Mucosa of descending colon (tissue), 3 donors: ENCODE measurements around the gene LILRB1. TPM values are rescaled to one million over a fixed set of nuclear protein-coding genes. Genes with fewer than 3 reads are reported as not detected.

Source experiments
- ATAC-seq: fragments of 200-7000 bp; cut with Tn5 transposase; one replicate; pipeline ENCODE4 v1.9.1; 2020; ENCODE audit warnings: mild to moderate bottlenecking, moderate library complexity
- DNase-seq, 3 donors: peaks; one replicate each; pipeline ENCODE4 v3.0.0-alpha.2; 2020
- H3K36me3 ChIP-seq: fragments of 200-600 bp; one replicate; pipeline ENCODE4 v1.8.0; 2021; ENCODE audit warnings: low read depth, mild to moderate bottlenecking
- H3K4me1 ChIP-seq: fragments of 200-600 bp; one replicate; pipeline ENCODE4 v1.8.0; 2021; ENCODE audit warnings: low read depth, mild to moderate bottlenecking
- H3K4me3 ChIP-seq: fragments of 200-600 bp; one replicate; pipeline ENCODE4 v1.8.0; 2021; ENCODE audit warnings: mild to moderate bottlenecking
- H3K9me3 ChIP-seq: fragments of 200-600 bp; one replicate; pipeline ENCODE4 v1.8.0; 2021; ENCODE audit warnings: mild to moderate bottlenecking
- CTCF ChIP-seq: fragments of 200-600 bp; IDR thresholded peaks from one replicate; pipeline ENCODE4 v1.8.0; 2022; ENCODE audit warnings: antibody characterized with exemption, mild to moderate bottlenecking
- intact Hi-C, 2 donors: fragments of 100-400 bp; cut with DNase I in 1 of 2; cut with micrococcal nuclease in 1 of 2; formaldehyde crosslinking; loops; one replicate each; pipeline versions ENCODE4 v1.11.0 to v1.11.1; 2022; cut with DNase I, micrococcal nuclease
- total RNA-seq, 3 donors: library from RNA; stranded (reverse); fragmentation: NEBNext Ultra II Directional in 2 of 3; extraction: Animal tissue kit (Norgen Biotek cat#: 25700) in 2 of 3; gene quantifications; one replicate each; pipeline versions ENCODE4 v1.2.1 to v1.2.4, GENCODE V29; 2021 to 2023
- donor health status: DM: no; HTN: no; CAD: no; lungs with moderate emphysema.
- donor health status: DM: no; HTN: no; CAD: no.
- donor health status: DM: no; HTN: yes; CAD: no.

Gene LILRB1
- total RNA-seq, 3 donors from 2014 or later: 2.6 to 10.7 (median 4.9) TPM

DNA sequence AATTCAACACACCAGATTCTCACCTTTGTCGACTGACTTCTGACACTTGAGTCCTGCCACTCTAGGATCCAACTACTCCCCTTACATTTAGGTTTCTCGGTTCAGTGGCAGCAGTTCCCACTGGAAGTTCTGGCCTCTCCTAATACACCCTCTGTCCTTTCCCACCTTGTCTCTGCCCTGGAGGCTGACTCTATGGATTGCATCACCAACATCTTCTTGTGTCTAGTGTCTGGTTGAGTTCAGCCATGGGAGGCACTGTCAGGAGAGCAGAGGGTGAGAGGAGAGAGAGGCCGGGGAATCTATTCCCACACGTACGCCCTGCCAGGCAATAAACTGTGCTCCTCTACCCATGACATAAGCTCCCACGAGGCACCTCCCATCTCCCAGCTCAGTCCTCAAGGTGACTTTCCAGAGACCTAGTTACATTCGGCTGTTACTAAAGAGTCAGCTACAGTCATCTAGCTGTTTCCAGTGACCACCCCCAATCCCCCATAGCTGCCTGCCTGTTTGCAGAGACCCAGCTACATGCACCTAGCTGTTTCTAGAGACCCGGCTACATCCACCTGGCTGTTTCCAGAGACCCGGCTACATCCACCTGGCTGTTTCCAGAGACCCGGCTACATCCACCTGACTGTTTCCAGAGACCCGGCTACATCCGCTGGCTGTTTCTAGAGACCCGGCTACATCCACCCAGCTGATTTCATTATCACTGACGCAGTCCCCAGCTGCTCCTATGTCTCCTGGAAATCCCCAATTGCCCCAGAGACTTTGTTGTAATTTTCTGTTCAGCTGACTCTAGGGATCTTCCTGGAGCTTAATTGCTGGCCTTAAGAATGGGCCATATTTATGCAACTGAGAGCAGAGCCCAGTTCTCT, 24.4 kb downstream of the LILRB1 start:
- H3K4me1 ChIP-seq: no peaks in the 10 kb centered on the region
- ATAC-seq (peak; percentile 24), DNase-seq (no peak)
- no peak for TF ChIP-seq CTCF
- intact Hi-C loops: no loop called here
- H3K36me3 ChIP-seq: no peaks in the 10 kb centered on the region
- H3K9me3 ChIP-seq: no peaks in the 10 kb centered on the region
- H3K4me3 ChIP-seq: no peak overlapping the region

- ATAC-seq: no peak
- no peaks in the 10 kb centered on the region for H3K9me3 ChIP-seq
- no peaks in the 10 kb centered on the region for H3K4me1 ChIP-seq
- no peaks in the 10 kb centered on the region for H3K36me3 ChIP-seq
- intact Hi-C loops: no loop called here
- TF ChIP-seq CTCF: no peak
- DNase-seq: no peak
- no peak overlapping the region for H3K4me3 ChIP-seq
Observed at GRCh38 chr19:54659300-54659699, 29.0 kb downstream of the LILRB1 start.

DNA sequence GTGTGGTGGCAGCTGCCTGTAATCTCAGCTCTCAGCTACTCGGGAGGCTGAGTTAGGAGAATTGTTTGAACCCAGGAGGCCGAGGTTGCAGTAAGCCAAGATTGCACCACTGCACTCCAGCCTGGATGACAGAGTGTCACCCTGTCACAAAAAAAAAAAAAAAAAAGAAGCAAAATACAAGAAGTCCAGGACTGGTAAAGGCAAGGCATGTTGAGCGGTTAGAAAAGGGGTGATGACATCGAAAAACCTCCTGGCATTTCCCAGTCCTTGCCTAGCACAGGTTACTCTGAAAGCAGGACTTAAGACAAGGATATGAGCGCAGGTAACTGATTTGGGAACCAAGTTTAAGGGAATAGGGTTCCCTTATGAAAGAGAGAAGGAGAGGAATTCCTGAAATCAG, 30.0 kb downstream of the LILRB1 start:
- ATAC-seq (no peak), DNase-seq (no peak)
- TF ChIP-seq CTCF: no peak
- Histone ChIP-seq H3K9me3 (no peaks in the 10 kb centered on the region), H3K36me3 (no peaks in the 10 kb centered on the region), H3K4me1 (no peaks in the 10 kb centered on the region), H3K4me3 (no peak overlapping the region)
- intact Hi-C loops: no loop called here

DNA sequence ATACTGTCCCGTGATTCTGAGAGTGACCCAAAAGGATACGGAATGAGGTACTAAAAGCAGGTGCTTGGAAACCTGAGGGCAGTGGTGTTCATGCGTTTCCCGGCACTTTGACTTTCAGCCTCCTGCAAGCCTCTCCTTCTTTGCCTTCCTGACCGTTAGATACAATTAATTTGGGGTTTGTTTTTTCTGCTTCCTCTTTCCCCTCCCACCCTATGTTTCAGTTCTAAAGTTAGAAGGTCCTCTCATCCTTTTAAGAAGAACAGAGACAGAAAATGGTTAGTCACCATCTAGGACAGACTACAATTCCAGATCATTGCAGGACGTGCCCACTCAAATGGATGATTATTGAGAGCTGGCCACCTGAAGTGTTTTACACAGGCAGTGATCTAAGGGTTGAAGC, 30.7 kb downstream of the LILRB1 start:
- intact Hi-C loops: no loop called here

GRCh38 chr19:54661846-54662481, 31.7 kb downstream of the LILRB1 start:
- no peak for ATAC-seq

More for the DNA sequence above, 30.7 kb downstream of the LILRB1 start:
- DNase-seq (no peak), ATAC-seq (no peak)
- Histone ChIP-seq H3K4me3 (no peak overlapping the region), H3K36me3 (no peaks in the 10 kb centered on the region), H3K4me1 (no peaks in the 10 kb centered on the region), H3K9me3 (no peaks in the 10 kb centered on the region)
- no peak for TF ChIP-seq CTCF

More at GRCh38 chr19:54661846-54662481, 31.7 kb downstream of the LILRB1 start:
- Histone ChIP-seq H3K4me1 (no peaks in the 10 kb centered on the region), H3K36me3 (no peaks in the 10 kb centered on the region), H3K9me3 (no peaks in the 10 kb centered on the region), H3K4me3 (no peak overlapping the region)
- TF ChIP-seq CTCF: no peak
- intact Hi-C loops: no loop called here
- DNase-seq: no peak
